HUES48 (cell line): ENCODE data around the gene KRTAP12-4.
"Not testable (repeated sequence)": the region's sequence is repeated elsewhere in the genome, so short reads cannot be mapped to it uniquely, and the experiment has no call there.

Experiments
- H3K27ac ChIP-seq: one replicate; pipeline ENCODE4 v1.7.0; 2013; ENCODE audit warnings: low read depth, low read length, inconsistent platforms
- H3K27me3 ChIP-seq: 2 replicates; pipeline ENCODE4 v1.6.1; 2013; ENCODE audit warnings: mild to moderate bottlenecking, low read length; ENCODE audit not compliant: control insufficient read depth, insufficient read depth
- H3K36me3 ChIP-seq: 2 replicates; pipeline ENCODE4 v1.6.1; 2013; ENCODE audit warnings: low read length; ENCODE audit not compliant: control insufficient read depth, insufficient read depth
- H3K4me1 ChIP-seq: 2 replicates; pipeline ENCODE4 v1.6.1; 2013; ENCODE audit warnings: mild to moderate bottlenecking, low read length; ENCODE audit not compliant: control insufficient read depth, insufficient read depth
- H3K4me3 ChIP-seq: 2 replicates; pipeline ENCODE4 v1.5.1; 2013; ENCODE audit warnings: mild to moderate bottlenecking, low read depth, low read length
- H3K9ac ChIP-seq: 2 replicates; pipeline ENCODE4 v1.6.1; 2013; ENCODE audit warnings: mild to moderate bottlenecking, low read depth, low read length, moderate library complexity
- H3K9me3 ChIP-seq: 2 replicates; pipeline ENCODE4 v1.6.1; 2013; ENCODE audit warnings: low read length; ENCODE audit not compliant: control insufficient read depth, insufficient read depth

The KRTAP12-4 gene

DNA sequence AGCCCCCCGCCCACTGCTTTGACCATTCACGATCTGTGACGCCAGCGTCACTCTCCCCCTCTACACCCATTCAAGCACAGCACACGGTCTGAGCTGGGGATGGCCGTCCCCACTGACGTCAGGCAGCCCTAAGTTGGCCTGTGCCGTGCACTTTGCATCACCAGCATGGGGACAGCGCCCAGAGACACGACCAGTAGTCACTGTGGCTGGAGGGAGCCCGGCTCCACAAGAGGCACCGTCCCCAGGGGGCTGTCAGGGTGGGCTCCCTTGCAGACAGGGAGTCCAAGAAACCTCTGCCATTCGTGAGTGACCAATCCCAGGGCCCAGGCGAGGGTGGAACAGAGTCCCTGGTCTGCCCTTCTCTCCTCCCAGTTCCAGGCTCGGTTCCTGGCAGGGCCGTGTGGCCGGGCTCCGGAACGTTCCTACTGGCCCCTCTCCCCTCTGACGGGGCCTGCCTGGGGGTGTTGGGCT, 40.3 kb downstream of the KRTAP12-4 start:
- Histone ChIP-seq H3K27ac (no peak overlapping the region), H3K9me3 (peaks cover 12% of the 10 kb centered on the region; the same call in 1 of the 2 replicates), H3K4me1 (no peaks in the 10 kb centered on the region; the same call in 1 of the 2 replicates), H3K27me3 (no peaks in the 10 kb centered on the region), H3K36me3 (no peaks in the 10 kb centered on the region), H3K9ac (no peak overlapping the region), H3K4me3 (no peak overlapping the region)

DNA sequence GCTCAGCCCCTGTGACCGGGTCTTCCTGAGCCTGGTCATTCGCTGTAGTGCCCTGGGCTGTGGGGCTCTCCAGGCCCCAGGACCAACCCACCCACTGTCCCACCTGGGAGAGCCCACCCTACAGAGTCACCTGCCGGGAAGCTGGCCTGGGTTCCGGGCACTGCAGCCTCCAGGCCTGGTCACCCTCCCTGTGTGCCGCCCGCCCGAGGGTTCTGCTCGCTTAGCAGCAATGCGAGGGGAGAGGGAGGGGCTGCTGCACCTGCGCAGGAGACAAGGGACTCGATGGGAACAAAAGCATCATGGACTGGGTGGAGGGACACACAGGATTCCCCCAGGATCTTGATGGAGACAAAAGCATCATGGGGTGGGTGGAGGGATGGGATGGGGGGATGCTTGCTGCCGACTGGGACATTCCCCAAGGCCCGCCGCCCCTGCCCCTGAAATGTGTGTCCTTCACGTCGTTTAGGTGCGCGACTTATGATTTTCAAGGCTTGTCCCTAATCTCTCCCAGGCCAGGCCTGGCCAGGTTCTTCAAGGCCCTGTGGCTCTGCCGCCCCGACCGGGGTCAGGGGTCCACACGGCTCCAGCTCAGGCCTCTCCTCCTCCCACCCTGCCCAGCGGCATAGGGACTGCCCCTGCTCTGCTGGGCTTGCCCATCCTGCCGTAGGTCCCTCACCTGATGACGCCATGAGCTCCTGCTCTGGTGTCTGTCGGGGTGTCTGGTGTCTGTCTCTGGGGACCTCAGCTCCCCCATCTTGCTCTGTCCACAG, 40.9 kb downstream of the KRTAP12-4 start:
- Histone ChIP-seq H3K4me3 (no peak overlapping the region), H3K9ac (no peak overlapping the region), H3K27ac (no peak overlapping the region), H3K27me3 (no peaks in the 10 kb centered on the region), H3K4me1 (no peaks in the 10 kb centered on the region; the same call in 1 of the 2 replicates), H3K9me3 (peaks cover 12% of the 10 kb centered on the region; the same call in 1 of the 2 replicates), H3K36me3 (no peaks in the 10 kb centered on the region)

DNA sequence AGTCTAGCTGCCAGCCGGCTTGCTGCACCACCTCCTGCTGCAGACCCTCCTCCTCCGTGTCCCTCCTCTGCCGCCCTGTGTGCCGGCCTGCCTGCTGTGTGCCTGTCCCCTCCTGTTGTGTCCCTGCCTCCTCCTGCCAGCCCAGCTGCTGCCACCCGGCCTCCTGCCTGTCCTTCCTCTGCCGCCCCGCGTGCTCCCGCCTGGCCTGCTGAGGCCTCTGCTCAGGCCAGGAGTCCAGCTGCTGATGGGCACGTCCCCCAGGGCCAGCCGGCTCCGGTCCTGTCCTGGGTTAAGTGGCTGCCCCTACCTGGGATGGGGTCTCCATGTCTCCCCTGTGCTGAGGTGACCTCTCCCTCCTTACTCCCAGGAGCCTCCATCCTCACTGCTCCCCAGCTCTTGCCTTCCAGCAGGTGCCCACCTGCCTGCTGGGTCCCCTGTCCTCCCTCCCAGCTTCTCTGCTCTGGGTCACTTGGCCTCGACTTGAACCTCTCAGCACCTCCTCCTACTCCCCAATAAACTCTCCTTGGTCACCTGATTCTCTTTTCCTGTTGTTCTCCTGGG, 41.7 kb downstream of the KRTAP12-4 start:
- Histone ChIP-seq H3K4me3 (no peak overlapping the region), H3K36me3 (no peaks in the 10 kb centered on the region), H3K9me3 (peaks cover 12% of the 10 kb centered on the region; the same call in 1 of the 2 replicates), H3K9ac (no peak overlapping the region), H3K27ac (no peak overlapping the region), H3K27me3 (no peaks in the 10 kb centered on the region), H3K4me1 (no peaks in the 10 kb centered on the region; the same call in 1 of the 2 replicates)

DNA sequence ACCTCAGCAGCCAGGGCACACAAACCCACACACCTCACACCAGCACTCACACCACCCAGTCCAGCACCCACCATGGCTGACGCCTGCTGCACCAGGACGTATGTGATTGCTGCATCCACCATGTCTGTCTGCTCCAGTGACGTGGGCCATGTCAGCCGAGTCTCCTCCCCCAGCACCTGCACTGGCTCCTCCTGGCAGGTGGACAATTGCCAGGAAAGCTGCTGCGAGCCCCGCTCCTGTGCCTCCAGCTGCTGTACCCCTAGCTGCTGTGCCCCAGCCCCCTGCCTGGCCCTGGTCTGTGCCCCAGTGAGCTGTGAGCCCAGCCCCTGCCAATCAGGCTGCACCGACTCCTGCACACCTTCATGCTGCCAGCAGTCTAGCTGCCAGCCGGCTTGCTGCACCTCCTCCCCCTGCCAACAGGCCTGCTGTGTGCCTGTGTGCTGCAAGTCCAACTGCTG, 42.4 kb downstream of the KRTAP12-4 start, which contains the start of gene KRTAP10-8:
Gene KRTAP10-8, plus strand, starts transcription at position 51 of the 458 bp plus-strand sequence. Its CDS starts 22 bp downstream, at position 73.
- H3K27ac ChIP-seq: no peak within 1 kb of the TSS
- peaks cover 12% of the 10 kb centered on the region; the same call in 1 of the 2 replicates for H3K9me3 ChIP-seq
- no peak within 1 kb of the TSS for H3K9ac ChIP-seq
- no peaks in the 10 kb centered on the region; the same call in 1 of the 2 replicates for H3K4me1 ChIP-seq
- no peaks in the 10 kb centered on the region for H3K36me3 ChIP-seq
- no peaks in the 10 kb centered on the region for H3K27me3 ChIP-seq
- H3K4me3 ChIP-seq: no peak within 1 kb of the TSS

DNA sequence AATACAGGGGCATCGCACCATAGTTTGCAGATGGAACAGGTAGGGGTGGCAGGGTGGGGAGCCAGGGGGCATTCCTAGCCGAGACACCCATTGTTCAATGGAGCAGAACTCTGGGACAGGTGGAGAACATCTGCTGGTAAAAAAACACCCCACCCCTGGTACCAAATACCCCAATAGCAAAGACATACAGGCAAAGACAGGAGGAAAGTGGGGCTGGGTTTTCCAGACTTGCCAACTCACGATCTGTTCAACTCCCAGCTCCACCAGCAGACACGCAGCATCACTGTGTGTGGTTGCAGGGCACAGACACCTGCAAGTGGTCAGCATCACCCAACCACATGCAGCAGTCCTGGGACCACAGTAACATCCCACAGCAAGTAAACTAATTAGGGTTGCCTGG, 42.9 kb downstream of the KRTAP12-4 start:
- no peak overlapping the region for H3K9ac ChIP-seq
- H3K27ac ChIP-seq: no peak overlapping the region
- H3K4me3 ChIP-seq: no peak overlapping the region
- no peaks in the 10 kb centered on the region for H3K36me3 ChIP-seq
- peaks cover 12% of the 10 kb centered on the region; the same call in 1 of the 2 replicates for H3K9me3 ChIP-seq
- H3K27me3 ChIP-seq: no peaks in the 10 kb centered on the region
- no peaks in the 10 kb centered on the region; the same call in 1 of the 2 replicates for H3K4me1 ChIP-seq

DNA sequence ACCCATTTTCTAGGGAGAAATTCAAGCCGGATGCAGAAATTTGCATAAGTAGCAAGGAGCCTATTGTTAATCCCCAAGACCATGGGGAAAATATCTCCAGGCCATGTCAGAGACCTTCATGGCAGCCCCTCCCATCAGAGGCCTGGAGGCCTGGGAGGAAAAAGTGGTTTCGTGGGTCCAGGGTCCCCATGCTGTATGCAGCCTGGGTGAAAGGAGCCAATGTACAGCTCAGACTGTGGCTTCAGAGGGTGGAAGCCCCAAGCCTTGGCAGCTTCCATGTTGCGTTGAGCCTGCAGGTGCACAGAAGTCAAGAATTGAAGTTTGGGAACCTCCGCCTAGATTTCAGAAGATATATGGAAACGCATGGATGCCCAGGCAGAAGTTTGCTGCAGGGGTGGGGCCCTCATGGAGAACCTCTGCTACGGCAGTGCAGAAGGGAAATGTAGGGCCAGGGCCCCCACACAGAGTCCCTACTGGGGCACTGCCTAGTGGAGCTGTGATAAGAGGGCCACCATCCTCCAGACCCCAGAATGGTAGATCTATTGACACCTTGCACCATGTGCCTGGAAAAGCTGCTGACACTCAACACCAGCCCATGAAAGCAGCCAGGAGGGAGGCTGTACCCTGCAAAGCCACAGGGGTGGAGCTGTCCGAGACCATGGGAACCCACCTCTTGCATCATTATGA, 44.2 kb downstream of the KRTAP12-4 start:
- H3K27ac ChIP-seq, H3K4me1 ChIP-seq, H3K4me3 ChIP-seq, H3K27me3 ChIP-seq, H3K36me3 ChIP-seq, H3K9ac ChIP-seq: not testable (repeated sequence)
- peaks cover 12% of the 10 kb centered on the region; the same call in 1 of the 2 replicates for H3K9me3 ChIP-seq

DNA sequence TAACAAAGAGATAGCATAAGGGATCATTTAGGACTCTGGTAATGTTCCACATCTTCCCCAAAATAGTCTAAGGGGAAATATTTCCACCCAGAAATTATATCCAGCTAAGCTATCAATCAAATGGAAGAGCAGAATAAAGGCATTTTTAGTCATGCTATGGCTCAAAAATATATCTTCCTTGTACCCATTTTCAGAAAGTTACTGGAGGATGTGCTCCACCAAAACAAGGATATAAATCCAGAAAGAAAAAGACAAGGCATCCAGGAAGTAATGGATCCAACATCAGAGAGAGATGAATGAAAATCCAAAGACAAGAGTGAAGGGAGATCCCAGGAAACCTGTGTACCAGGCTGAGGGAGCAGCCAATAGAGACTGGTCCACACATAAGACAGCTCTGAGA, 45.3 kb downstream of the KRTAP12-4 start:
- H3K4me3 ChIP-seq: no peak overlapping the region
- no peaks in the 10 kb centered on the region for H3K27me3 ChIP-seq

DNA sequence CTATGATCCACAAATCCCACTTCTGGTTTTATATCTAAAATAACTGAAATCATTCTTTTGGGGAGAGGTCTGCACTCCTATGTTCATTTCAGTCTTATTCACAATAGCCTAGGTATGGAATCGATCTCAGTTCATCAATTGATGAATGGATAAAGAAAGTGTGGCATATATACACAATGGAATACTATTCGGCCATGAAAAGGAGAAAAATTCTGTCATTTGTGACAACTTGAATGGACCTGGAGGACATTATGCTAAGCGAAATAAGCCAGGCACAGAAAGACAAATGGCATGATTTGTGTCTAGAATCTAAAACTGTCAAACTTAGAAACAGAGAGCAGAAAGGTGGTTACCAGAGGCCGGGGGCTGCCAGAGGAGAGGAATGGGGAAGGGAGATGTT, 48.0 kb downstream of the KRTAP12-4 start:
- no peak overlapping the region for H3K9ac ChIP-seq

More for the DNA sequence above, 45.3 kb downstream of the KRTAP12-4 start:
- peaks cover 12% of the 10 kb centered on the region; the same call in 1 of the 2 replicates for H3K9me3 ChIP-seq
- H3K36me3 ChIP-seq: no peaks in the 10 kb centered on the region
- no peaks in the 10 kb centered on the region for H3K4me1 ChIP-seq
- H3K9ac ChIP-seq: no peak overlapping the region
- no peak overlapping the region for H3K27ac ChIP-seq

More for the DNA sequence above, 48.0 kb downstream of the KRTAP12-4 start:
- H3K4me3 ChIP-seq: no peak overlapping the region
- H3K27me3 ChIP-seq: no peaks in the 10 kb centered on the region
- H3K9me3 ChIP-seq: peaks cover 8% of the 10 kb centered on the region; the same call in 1 of the 2 replicates
- no peaks in the 10 kb centered on the region for H3K36me3 ChIP-seq
- no peaks in the 10 kb centered on the region for H3K4me1 ChIP-seq
- no peak overlapping the region for H3K27ac ChIP-seq
